ENCODE measurements around the gene PHF2.
A peak's percentile ranks its signal among the peaks of the same experiment; 100 is the strongest.

PHF2 gene

DNA sequence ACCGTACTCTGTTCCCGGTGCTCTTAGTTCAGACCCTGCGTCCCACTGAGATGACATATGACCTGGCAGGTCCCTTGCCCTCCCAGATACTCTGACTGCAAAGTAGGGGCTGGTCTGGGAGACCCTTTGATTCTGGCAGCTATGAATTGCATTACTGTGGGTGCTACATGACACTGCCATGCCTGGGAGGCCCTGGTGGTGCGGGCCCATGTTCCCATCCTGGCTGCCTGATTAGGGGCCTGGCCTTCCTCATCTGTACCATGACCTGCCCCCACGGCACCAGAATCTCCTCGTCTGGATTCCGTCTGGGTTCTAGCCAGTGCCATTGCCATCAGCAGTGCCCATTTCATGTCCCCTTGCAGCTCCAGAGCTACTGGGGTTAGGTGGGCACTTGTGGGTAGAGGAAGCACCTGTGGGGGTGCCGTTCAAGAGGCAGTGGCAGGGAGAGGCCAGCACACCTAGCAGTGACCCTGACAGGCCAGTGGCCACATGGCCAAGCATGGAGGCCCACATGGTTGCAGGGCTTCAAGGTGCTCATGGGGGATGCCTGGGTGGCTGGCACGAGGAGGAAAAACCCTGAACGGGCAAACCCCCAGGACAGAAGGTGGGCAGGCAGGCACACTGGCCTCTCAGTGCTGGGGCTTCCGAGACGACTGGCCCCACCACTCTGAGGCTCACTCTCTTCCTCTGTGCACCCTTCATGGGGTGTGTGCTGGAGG lies 69.7 kb downstream of the PHF2 start:
- Histone ChIP-seq H3K36me3 (peaks cover 12% of the 10 kb centered on the region), H3K4me1 (no peaks in the 10 kb centered on the region), H3K27me3 (no peaks in the 10 kb centered on the region), H3K9me3 (no peaks in the 10 kb centered on the region), H3K4me3 (ENCODE audit: low read depth, low read length) (no peak overlapping the region)
- peak; percentile 6 for DNase-seq
- TF ChIP-seq, protein P1, sequence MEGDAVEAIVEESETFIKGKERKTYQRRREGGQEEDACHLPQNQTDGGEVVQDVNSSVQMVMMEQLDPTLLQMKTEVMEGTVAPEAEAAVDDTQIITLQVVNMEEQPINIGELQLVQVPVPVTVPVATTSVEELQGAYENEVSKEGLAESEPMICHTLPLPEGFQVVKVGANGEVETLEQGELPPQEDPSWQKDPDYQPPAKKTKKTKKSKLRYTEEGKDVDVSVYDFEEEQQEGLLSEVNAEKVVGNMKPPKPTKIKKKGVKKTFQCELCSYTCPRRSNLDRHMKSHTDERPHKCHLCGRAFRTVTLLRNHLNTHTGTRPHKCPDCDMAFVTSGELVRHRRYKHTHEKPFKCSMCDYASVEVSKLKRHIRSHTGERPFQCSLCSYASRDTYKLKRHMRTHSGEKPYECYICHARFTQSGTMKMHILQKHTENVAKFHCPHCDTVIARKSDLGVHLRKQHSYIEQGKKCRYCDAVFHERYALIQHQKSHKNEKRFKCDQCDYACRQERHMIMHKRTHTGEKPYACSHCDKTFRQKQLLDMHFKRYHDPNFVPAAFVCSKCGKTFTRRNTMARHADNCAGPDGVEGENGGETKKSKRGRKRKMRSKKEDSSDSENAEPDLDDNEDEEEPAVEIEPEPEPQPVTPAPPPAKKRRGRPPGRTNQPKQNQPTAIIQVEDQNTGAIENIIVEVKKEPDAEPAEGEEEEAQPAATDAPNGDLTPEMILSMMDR (IDR thresholded peaks at IDR 0.05; ENCODE audit: low read depth, low read length): no peak

DNA sequence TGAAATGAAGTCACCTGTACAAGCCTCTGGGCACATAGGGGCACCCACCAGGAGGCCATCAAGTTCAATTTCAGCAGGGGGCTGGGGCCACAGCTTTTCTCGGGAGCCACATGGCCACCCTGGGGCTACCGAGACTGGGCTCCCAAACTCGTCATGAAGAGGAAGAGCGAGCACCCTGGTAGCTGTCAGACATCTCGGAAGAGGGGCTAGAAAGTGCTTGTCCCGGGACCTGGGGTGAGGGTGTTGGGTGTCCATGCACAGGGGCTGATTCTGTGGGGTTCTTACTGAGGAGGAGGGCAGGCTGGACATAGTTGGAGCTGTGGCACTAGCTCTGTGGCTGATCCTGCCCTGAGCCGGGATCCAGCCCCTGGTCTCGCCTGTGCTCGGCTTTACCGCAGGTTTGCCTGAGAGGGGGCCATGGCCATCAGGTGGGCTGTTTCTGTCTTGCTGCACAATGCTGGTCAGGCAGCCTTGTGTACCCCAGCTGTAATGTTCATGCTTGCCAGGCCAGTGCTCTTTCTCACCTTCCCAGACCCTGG lies 70.3 kb downstream of the PHF2 start:
- Histone ChIP-seq H3K9me3 (no peaks in the 10 kb centered on the region), H3K36me3 (peaks cover 12% of the 10 kb centered on the region), H3K27me3 (no peaks in the 10 kb centered on the region), H3K4me1 (no peaks in the 10 kb centered on the region), H3K4me3 (ENCODE audit: low read depth, low read length) (no peak overlapping the region)
- TF ChIP-seq, protein P1 (IDR thresholded peaks at IDR 0.05; ENCODE audit: low read depth, low read length): no peak
- DNase-seq: no peak

DNA sequence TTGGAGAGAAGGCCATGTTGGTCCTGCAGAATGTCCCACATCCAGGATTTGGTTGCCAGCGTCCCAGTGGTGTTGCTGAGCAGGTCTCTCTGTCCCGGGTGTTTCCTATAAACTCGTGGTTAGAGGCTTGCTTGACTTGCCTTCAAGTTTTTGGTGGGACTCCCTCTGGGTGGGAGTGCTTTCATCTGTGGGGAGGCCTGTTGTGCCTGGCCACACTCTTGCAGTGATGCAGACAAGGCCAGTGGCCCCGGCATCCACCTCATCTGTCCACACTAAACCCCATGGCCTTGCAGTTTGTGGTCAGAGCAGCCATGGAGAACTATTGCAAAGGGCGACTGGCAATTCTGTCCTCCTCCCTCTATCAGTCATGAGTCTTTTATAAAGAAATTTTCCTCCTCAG lies 71.8 kb downstream of the PHF2 start:
- peaks cover 12% of the 10 kb centered on the region for H3K36me3 ChIP-seq
- H3K27me3 ChIP-seq: no peaks in the 10 kb centered on the region
- no peaks in the 10 kb centered on the region for H3K9me3 ChIP-seq
- H3K4me1 ChIP-seq: no peaks in the 10 kb centered on the region
- no peak for DNase-seq
- TF ChIP-seq, protein P1 (IDR thresholded peaks at IDR 0.05; ENCODE audit: low read depth, low read length): no peak
- H3K4me3 ChIP-seq (ENCODE audit: low read depth, low read length): no peak overlapping the region

DNA sequence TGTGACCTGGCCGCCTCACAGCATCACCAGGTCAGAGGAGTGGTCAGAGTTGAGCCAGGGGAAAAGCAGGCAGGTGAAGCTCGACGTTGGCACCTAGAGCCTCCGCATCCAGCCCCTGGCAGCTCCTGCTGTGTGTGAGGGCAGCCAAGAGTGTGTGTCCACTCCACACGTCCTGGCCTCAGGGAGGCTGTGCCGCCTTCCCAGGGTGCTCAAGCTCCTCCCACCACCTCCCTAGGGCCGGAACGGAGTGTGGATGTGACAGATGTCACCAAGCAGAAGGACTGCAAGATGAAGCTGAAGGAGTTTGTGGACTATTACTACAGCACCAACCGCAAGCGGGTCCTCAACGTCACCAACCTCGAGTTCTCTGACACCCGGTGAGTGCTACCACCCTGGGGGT lies 72.5 kb downstream of the PHF2 start:
- Histone ChIP-seq H3K27me3 (no peaks in the 10 kb centered on the region), H3K9me3 (no peaks in the 10 kb centered on the region), H3K4me3 (ENCODE audit: low read depth, low read length) (no peak overlapping the region), H3K36me3 (peaks cover 12% of the 10 kb centered on the region), H3K4me1 (no peaks in the 10 kb centered on the region)
- peak; percentile 5 for DNase-seq
- TF ChIP-seq, protein P1 (IDR thresholded peaks at IDR 0.05; ENCODE audit: low read depth, low read length): no peak

DNA sequence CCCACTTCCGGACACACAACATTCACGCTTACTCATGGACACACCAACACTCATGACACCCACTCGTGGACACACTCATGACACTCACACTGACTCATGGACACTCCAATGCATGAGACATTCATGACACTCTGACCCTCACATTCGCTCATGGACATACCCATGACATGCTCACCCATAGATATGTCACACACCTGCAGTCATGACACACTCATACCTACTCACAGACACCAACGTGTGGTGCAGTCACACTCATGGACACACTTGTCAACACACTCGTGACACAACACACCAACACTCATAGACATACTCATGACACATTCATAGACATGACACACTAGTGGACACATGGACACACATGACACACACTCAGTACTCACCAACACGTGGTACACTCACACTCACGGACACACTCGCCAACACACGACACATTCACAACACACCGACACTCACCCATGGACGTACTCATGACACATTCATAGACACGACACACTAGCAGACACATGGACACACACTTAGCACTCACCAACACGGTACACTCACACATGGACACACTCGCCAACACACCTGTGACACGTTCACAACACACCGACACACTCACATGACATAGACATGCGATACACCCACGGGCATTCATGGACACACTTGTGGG lies 73.4 kb downstream of the PHF2 start:
- TF ChIP-seq, protein P1 (IDR thresholded peaks at IDR 0.05; ENCODE audit: low read depth, low read length): no peak
- no peaks in the 10 kb centered on the region for H3K4me1 ChIP-seq
- no peak for DNase-seq
- H3K27me3 ChIP-seq: no peaks in the 10 kb centered on the region
- no peaks in the 10 kb centered on the region for H3K9me3 ChIP-seq
- H3K36me3 ChIP-seq: peaks cover 12% of the 10 kb centered on the region
- H3K4me3 ChIP-seq (ENCODE audit: low read depth, low read length): no peak overlapping the region

DNA sequence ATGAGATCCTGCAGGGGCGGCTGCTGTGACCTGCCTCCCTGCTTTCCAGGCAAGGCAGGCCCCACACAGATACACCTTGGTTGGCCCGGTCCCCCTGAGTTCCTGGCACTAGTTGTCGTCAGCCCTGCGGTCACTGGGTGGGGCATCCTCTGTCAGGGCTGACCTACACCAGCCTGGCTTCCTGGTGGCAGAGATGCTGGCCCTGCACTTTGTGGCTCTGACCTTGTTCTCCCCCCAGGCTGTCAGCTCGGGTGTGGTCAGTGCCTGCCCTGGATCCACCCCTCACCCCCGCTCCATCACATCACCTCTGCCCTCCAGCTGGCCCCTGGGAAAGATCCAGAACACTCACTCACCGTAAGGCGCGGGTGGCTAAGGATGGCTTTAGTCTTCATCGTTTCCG lies 74.1 kb downstream of the PHF2 start:
- Histone ChIP-seq H3K36me3 (peaks cover 12% of the 10 kb centered on the region), H3K27me3 (no peaks in the 10 kb centered on the region), H3K4me3 (ENCODE audit: low read depth, low read length) (no peak overlapping the region), H3K4me1 (no peaks in the 10 kb centered on the region), H3K9me3 (no peaks in the 10 kb centered on the region)
- TF ChIP-seq, protein P1 (IDR thresholded peaks at IDR 0.05; ENCODE audit: low read depth, low read length): no peak
- peak; percentile 8 for DNase-seq
